GM18870 (cell line): ENCODE data around the gene EHF.
A peak's percentile ranks its signal among the peaks of the same experiment; 100 is the strongest.
"Not testable (repeated sequence)": the region's sequence is repeated elsewhere in the genome, so short reads cannot be mapped to it uniquely, and the experiment has no call there.

Source experiments
- ATAC-seq: cut with Tn5 transposase; IDR thresholded peaks from one replicate; pipeline ENCODE4 v1.9.1; 2021; ENCODE audit warnings: moderate library complexity; ENCODE audit not compliant: unreplicated experiment

Gene EHF

DNA sequence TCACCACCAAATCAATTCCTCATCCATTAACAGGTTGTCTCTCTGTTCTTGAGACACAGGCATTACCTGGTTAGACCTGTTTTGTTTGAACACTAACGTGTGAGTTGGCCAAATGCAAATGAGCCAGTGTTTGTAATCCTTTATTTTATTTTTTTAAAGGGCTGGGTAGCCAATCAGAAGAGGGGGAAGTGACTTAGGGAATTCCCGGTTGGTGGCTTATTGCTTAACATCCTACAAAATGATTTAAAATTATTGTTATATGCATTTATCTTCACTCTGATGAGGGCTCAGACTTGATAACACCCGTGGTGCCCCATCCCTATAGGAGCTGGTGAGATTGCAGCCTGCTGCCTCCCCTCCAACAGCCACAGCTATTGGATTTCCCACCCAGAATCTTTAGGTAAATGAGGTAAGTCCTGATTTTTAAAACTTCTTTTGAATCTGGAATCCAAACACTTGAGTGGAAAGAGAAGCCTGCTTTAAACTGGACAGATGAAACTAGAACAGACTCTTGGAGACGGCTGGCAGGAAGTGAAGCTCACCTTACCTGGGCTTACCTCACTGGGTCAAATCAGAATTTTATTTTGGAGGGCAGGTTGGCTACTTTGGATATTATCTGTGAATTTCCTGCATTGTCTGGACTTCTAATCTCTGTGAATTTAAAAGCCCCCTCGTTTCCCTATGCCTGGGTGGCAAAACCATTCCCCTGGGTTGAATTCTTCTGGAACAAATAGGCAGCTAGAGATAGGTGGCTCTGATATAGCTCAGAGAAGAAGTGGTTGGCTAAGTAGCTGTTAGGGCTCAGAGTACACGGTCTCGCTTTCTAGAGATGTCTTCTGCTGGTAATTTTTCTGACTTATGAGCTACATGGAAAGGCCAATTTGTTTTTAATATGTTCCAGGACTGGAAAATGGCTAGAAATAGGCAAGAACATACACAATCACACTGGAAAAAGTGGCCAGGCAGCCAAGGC is at the start of gene EHF:
Gene EHF (plus strand): TSS at position 274 of the 973 bp plus-strand sequence. CDS start 21,538 bp downstream, outside the sequence.
- no peak for ATAC-seq

DNA sequence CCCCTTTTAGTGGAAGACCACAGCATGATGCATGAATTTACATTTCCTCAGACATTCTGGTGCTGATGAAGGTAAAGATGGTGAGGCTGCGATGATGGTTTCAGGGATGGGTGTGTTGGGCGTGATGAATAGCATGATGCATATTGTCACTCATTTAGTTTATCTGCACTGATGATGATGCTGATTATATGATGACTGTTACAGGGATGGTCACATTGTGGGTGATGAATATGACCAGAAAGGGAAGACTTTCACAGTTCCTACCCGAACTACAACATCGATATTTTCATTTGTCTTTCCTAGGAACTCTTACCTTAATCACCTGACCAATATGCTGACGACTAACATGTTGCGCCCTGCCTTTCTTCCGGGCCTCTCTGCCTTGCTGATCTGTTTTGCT is 47.4 kb upstream of the EHF start:
- no peak for ATAC-seq

DNA sequence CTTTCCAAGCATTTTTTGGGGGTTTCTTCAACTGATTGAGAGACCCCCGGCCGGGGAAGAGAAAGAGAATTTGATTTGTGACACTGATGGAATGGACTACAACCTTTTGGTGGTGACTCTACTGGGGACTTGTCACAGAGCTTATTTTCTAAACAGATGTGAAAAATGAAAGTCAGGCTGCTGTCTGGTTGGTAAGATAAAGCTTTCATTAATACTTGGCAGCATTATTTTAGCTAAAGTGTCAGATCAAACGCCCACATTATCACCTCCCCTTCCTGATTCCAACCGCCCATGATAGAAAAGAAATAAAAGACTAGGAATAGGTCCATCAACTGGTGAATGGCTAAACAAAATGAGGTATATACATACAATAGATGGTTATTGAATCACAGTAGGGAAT is 45.6 kb upstream of the EHF start:
- no peak for ATAC-seq

DNA sequence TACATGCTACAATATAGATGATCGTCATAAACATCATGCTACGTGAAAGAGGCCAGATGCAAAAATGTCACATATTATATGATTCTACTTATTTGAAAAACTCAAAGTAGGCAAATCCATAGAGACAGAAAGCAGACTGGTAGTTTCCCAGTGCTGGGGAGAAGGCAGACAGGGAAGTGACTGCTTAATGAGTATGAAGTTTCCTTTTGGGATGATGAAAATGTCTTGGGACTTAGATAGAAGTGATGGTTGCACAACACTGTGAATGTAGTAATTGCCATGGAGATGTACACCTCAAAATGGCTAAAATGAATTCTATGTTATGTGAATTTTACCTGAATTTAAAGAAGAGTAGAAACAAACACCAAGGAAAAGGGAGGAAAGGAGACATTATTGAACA is 45.2 kb upstream of the EHF start:
- no peak for ATAC-seq

GRCh38 chr11:34576331-34576730 is 44.6 kb upstream of the EHF start:
- ATAC-seq, result no peak

- ATAC-seq, result no peak
These were observed 37.1 kb upstream of the EHF start for GRCh38 chr11:34583818-34584217.

GRCh38 chr11:34585304-34585734 is 35.6 kb upstream of the EHF start:
- ATAC-seq, result peak; percentile 36

DNA sequence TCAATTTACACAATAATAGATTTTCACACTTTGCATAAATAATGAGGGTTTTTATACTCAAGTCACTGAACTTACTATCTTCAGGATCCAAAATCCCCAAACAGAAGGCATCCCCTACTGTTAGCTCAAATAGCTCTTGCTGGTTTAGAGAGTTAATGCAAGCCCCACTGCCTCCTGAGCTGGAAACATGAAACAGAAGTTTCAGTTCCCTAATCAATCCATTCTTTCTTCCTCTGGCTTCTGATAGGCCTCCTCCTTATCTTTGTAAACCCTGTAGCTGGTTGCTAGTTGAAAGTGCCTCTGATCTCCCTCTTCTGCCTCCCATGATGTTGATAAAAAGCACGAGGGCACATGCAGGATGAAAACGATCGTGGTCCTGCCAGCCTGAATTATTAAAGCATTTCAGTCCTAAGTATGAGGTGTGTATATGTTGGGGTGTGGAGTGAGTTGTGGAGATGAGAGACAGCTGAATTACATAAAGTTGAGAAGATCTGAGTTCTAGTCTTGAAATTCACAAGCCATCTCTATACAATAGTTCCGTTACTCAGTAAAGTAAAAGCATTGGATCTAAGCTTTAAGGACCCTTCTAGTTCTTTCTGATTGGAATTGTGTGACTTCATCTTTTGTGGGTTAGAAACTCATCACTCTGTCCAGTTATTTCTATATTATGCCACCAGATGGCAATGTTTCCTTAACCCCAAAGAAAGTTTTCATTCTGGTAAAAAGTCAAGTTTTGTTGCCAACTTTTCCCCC is 35.0 kb upstream of the EHF start:
- peak; percentile 79 for ATAC-seq

DNA sequence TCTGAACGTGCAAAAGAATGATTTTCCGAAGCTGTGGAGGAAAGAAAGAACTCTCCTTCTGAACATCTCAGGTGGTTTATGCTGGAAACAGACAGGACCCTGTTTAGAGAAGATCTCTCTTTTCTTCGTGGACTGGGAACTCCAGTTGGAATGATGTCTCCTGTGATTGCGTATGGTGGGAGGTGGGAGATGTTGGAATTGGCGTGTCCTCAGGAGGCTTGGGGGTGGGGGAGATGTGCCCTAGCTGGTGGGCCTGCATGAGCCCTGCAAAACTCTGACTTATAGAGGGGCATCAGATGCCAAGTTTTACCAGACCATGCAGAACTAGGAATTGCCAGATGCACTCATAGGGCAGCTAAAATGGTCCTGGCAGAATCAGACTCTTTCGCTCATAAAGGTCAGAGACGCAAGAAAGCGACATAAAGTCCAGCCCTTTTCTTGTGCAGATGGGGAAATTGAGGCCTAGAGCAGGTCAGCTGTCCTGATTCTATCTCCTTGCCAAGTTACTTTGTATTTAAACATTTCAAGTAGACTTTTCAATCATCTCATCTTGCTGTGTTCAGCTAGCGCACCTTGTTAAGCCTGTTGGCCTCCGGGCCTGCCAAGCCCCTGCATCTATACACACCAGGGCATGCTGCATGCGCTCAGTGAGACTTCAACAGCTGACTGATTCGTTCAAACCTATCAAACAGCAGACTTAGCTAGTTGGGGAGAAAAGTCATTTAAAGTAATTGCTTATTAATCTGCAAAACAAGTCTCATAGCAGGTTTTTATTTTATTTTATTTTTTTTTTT is 34.2 kb upstream of the EHF start:
- no peak for ATAC-seq

DNA sequence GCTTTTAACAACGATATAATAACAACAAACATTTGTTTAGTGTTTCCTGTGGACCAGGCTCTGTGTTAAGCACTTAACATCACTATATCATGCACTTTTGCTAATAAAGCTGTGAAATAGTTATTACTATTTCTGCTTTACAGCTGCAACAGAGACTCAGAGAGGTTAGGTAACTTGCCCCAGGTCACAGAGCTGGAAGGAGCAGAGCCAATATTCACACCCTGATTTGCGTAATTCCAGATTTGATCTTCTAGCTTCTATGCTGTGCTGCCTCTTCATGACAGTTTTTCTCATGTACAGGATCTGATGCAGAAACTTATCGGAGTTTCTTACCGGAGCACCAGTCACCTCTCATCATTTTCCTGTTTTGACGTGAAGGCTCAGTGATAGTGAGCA is 33.6 kb upstream of the EHF start:
- ATAC-seq, result no peak

GRCh38 chr11:34588023-34588422 is 32.9 kb upstream of the EHF start:
- ATAC-seq, result no peak

DNA sequence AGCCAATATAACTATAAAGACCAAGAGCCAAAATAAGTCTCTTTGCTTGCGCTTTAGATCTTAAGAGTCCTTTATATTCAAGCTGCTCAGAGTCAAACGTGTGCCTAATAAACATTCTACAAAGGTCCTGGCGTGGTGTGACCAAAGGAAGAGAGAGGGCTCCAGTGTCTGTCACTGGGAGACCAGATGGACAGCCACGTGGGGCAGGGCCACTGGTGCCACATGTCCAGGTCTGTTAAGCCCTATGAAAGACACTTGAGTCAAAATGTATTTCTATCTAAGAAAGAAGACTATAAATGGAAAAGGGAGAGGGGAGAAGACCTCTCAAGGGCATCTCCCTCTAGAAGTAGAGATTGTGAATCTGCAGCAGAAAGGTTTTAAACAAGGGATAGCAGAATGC is 32.2 kb upstream of the EHF start:
- ATAC-seq, result no peak

- not testable (repeated sequence) for ATAC-seq
These were observed 31.7 kb upstream of the EHF start for GRCh38 chr11:34589177-34589576.

DNA sequence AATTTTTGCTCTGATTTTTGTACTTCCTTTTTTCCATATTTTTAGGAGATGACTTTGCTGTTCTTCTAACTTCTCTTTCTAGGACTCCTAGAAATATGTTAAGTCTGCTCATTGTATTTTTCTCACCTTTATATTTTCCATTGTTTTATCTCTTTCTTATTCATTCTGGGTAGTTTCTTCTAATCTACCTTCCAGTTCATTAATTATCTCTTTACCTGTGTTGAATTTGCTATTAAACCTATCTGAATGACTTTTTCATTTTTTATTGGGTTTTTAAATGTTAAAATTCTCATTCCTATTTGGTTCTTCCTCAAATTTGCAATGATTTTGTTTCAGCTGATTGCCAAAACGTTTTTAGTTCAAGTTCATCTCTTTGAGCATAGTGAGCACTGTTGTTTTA is 27.8 kb upstream of the EHF start:
- no peak for ATAC-seq

DNA sequence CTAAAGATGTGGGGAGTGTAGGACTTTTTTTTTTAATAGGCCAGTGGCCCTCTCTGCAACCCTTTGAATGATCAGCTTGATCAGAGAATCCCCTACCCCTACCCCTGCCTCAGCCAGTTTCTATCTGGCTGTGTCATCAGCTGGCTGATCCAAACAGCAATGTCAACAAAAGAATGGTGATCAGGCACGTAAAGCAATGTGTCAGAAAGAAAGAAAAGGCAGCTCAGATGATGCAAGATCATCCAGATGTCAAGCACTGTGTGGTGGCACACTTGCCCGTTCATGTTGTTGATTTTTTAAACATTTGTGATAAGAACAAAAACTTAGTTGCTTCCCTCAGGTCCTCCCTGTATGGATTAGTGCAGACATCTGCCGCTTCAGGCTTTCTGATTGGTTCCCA is 26.3 kb upstream of the EHF start:
- no peak for ATAC-seq

GRCh38 chr11:34595391-34595790 is 25.5 kb upstream of the EHF start:
- no peak for ATAC-seq

- ATAC-seq, result no peak
These were observed 24.8 kb upstream of the EHF start for GRCh38 chr11:34595960-34596644.

- ATAC-seq, result no peak
These were observed 21.4 kb upstream of the EHF start for GRCh38 chr11:34599406-34599945.

DNA sequence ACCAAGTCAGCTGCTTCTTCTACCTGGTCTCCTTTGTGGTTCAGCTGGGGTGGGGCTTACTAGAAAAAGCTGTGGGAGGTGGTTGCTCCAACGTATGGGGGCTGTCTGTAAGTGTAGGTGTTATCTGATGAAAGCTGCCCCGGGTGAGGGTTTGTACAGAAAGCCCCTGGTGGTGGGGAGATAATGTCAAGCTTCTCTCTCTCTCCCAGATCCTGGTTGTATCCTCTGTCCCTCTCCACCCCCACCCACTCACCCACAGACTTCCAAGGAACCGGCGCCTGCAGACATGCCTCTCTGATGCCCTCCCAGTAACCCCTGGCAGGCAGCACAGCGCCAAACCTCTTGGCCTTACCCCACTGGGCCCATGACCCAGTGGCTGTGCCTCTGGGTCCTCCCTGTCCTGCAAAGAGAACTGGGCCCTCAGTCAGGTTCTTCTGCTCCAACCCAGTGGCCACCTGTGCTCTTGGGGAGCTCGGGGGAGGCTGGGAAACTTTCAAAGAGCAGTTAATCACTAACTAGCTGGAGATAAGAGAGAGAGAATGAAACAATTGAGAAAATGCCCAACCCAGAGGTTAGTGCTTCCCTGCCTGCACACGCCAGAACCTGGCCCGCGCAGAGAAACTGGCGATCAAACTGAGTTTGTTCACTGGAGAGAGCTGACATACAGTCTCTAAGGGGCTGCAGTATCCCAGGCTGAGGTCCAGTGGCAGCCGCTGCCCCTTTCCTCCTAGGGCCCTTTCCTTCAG is 20.4 kb upstream of the EHF start:
- ATAC-seq, result no peak

GRCh38 chr11:34601085-34601444 is 19.8 kb upstream of the EHF start:
- no peak for ATAC-seq
